LNCAP (cell line): ENCODE results near the gene DIRAS1.

ENCODE experiments used
- CTCF ChIP-seq: fragments of 450-650 bp; IDR thresholded peaks from 2 replicates; pipeline ENCODE4 v1.5.1; 2017; ENCODE audit warnings: mild to moderate bottlenecking

DIRAS1 gene

GRCh38 chr19:2665103-2665502, 56.1 kb downstream of the DIRAS1 start:
- TF ChIP-seq CTCF = no peak
